ENCODE data around the gene RHOF. TPM values are rescaled to one million over a fixed set of nuclear protein-coding genes. Genes with fewer than 3 reads are reported as not detected.

RHOF gene
- total and polyA plus RNA-seq, 8 donors, result 3.2 to 105 (median 23.3) TPM

GRCh38 chr12:121770388-121770787 is 23.1 kb downstream of the RHOF start:
- H3K4me3 ChIP-seq, result no peak overlapping the region
- no peak for TF ChIP-seq POLR2A (IDR thresholded peaks at IDR 0.05)
- TF ChIP-seq CTCF (IDR thresholded peaks at IDR 0.05), result no peak
- TF ChIP-seq EP300 (IDR thresholded peaks at IDR 0.05), result no peak
- TF ChIP-seq POLR2AphosphoS5 (IDR thresholded peaks at IDR 0.05), result no peak
- H3K27me3 ChIP-seq, result no peaks in the 10 kb centered on the region
- no peak overlapping the region for H3K27ac ChIP-seq
- 80 to 94% (median 86%) methylated on average over 9 of the region's 9 CpGs for WGBS, 5 donors
- no peaks in the 10 kb centered on the region for H3K36me3 ChIP-seq
- H3K4me1 ChIP-seq, result peaks cover 0 to 54% (median 26%) of the 10 kb centered on the region in 4 donors
- no peak for DNase-seq
- intact Hi-C loops (cut with DNase I; ENCODE audit: low total_unique reads), result loop anchor here (5.0 kb wide), 1 partner anchor 73 kb away; no protein-coding TSS in a partner anchor
- no peaks in the 10 kb centered on the region for H3K9me3 ChIP-seq

GRCh38 chr12:121769831-121770301 is 23.6 kb downstream of the RHOF start:
- peak in 1 of 2 donors; percentile 64 for DNase-seq
- Histone ChIP-seq H3K4me1 (peaks cover 0 to 57% (median 28%) of the 10 kb centered on the region in 4 donors), H3K4me3 (no peak overlapping the region), H3K9me3 (no peaks in the 10 kb centered on the region), H3K27me3 (no peaks in the 10 kb centered on the region), H3K36me3 (no peaks in the 10 kb centered on the region), H3K27ac (no peak overlapping the region)
- 63 to 85% (median 83%) methylated on average over 11 of the region's 11 CpGs for WGBS, 5 donors
- TF ChIP-seq POLR2AphosphoS5 (IDR thresholded peaks at IDR 0.05), result no peak
- no peak for TF ChIP-seq CTCF (IDR thresholded peaks at IDR 0.05)
- TF ChIP-seq EP300 (IDR thresholded peaks at IDR 0.05), result no peak
- TF ChIP-seq POLR2A (IDR thresholded peaks at IDR 0.05), result no peak
- intact Hi-C loops (cut with DNase I; ENCODE audit: low total_unique reads), result loop anchor here (5.0 kb wide), 1 partner anchor 73 kb away; no protein-coding TSS in a partner anchor

GRCh38 chr12:121769297-121769830 is 24.1 kb downstream of the RHOF start:
- intact Hi-C loops (cut with DNase I; ENCODE audit: low total_unique reads), result no loop called here
- H3K36me3 ChIP-seq, result peaks cover 0 to 5% (median 0%) of the 10 kb centered on the region in 4 donors
- no peak for TF ChIP-seq POLR2A (IDR thresholded peaks at IDR 0.05)
- TF ChIP-seq CTCF (IDR thresholded peaks at IDR 0.05), result no peak
- TF ChIP-seq EP300 (IDR thresholded peaks at IDR 0.05), result no peak
- TF ChIP-seq POLR2AphosphoS5 (IDR thresholded peaks at IDR 0.05), result no peak
- H3K9me3 ChIP-seq, result no peaks in the 10 kb centered on the region
- WGBS, 5 donors, result 83 to 93% (median 92%) methylated on average over 9 of the region's 9 CpGs
- no peak for DNase-seq
- H3K27ac ChIP-seq, result no peak overlapping the region
- H3K4me3 ChIP-seq, result no peak overlapping the region
- H3K4me1 ChIP-seq, result peaks cover 0 to 57% (median 28%) of the 10 kb centered on the region in 4 donors
- no peaks in the 10 kb centered on the region for H3K27me3 ChIP-seq

- Histone ChIP-seq H3K27ac (peak overlapping the region in 3 of 5 donors; percentile 37 to 75 (median 66)), H3K9me3 (no peaks in the 10 kb centered on the region), H3K4me3 (no peak overlapping the region), H3K27me3 (no peaks in the 10 kb centered on the region), H3K4me1 (peaks cover 0 to 48% (median 21%) of the 10 kb centered on the region in 4 donors), H3K36me3 (peaks cover 0 to 15% (median 0%) of the 10 kb centered on the region in 4 donors)
- 46 to 61% (median 57%) methylated on average over 8 to 10 of the region's 10 CpGs for WGBS, 5 donors
- TF ChIP-seq EP300 (IDR thresholded peaks at IDR 0.05) (no peak), CTCF (IDR thresholded peaks at IDR 0.05) (no peak), POLR2A (IDR thresholded peaks at IDR 0.05) (no peak), POLR2AphosphoS5 (IDR thresholded peaks at IDR 0.05) (no peak)
- DNase-seq, result peak in 1 of 2 donors; percentile 80
- intact Hi-C loops (cut with DNase I; ENCODE audit: low total_unique reads), result no loop called here
Measured at GRCh38 chr12:121767525-121768016, 25.9 kb downstream of the RHOF start.

All from stomach (tissue), 9 donors.